CD4-positive, alpha-beta T cell treated with Interleukin-6 at 100 ng/mL for 8 hours (primary cell): ENCODE measurements around the gene CMSS1.

Experiments
- DNase-seq: peaks from one replicate; pipeline ENCODE4 v3.0.0-alpha.2; 2020; ENCODE audit warnings: mixed read lengths, low spot score

The CMSS1 gene

GRCh38 chr3:100230710-100231109, 413.0 kb downstream of the CMSS1 start:
- DNase-seq, result no peak
